Panc1 (cell line): ENCODE measurements around the gene NEK4. TPM values are rescaled to one million over a fixed set of nuclear protein-coding genes. Genes with fewer than 3 reads are reported as not detected.

Source experiments
- ATAC-seq: fragments of 200-7000 bp; cut with Tn5 transposase; 2 replicates; pipeline ENCODE4 v1.9.1; 2020; ENCODE audit warnings: mild to moderate bottlenecking, moderate library complexity
- BruUV-seq: library from RNA; stranded (reverse); fragments of 400-500 nt; replicated peaks from 2 replicates; lab custom pipeline; 2021; lab: Mats Ljungman, UMichigan
- CTCF ChIA-PET: fragments of 300-600 bp; sonication (Branson Sonifier 250); formaldehyde crosslinking; loops from one replicate; lab custom pipeline; 2022; ENCODE audit warnings: antibody characterized with exemption; lab: Charles Lee
- POLR2A ChIA-PET: fragments of 300-600 bp; sonication (Branson Sonifier 250); formaldehyde crosslinking; loops from one replicate; lab custom pipeline; 2022; ENCODE audit warnings: antibody characterized with exemption; lab: Charles Lee
- DNase-seq: peaks from one replicate; pipeline ENCODE4 v3.0.0-alpha.2; 2010; ENCODE audit warnings: low read depth, low spot score
- H3K27ac ChIP-seq: 2 replicates; pipeline ENCODE4 v1.5.1; 2011; ENCODE audit warnings: mild to moderate bottlenecking, low read length, inconsistent platforms
- H3K27me3 ChIP-seq: fragments of 200-500 bp; sonication (Bioruptor generic); 2 replicates; pipeline ENCODE4 v1.6.0; 2014; ENCODE audit warnings: low read length, inconsistent platforms; ENCODE audit not compliant: control insufficient read depth, insufficient read depth
- H3K36me3 ChIP-seq: fragments of 200-500 bp; sonication (Bioruptor generic); 2 replicates; pipeline ENCODE4 v1.5.1; 2014; ENCODE audit warnings: inconsistent platforms, mild to moderate bottlenecking, low read length, moderate library complexity; ENCODE audit not compliant: control insufficient read depth, insufficient read depth
- H3K4me1 ChIP-seq: 2 replicates; pipeline ENCODE4 v1.5.1; 2011; ENCODE audit warnings: inconsistent platforms, mild to moderate bottlenecking, low read length, moderate library complexity; ENCODE audit not compliant: control insufficient read depth, insufficient read depth
- H3K4me3 ChIP-seq, 2 experiments: 2 replicates each; pipeline ENCODE4 v1.5.1; 2011 to 2012; ENCODE audit warnings: low read depth in 2 of 2, low read length in 2 of 2, mild to moderate bottlenecking in 2 of 2, inconsistent platforms in 1 of 2, moderate library complexity in 1 of 2
- H3K9me3 ChIP-seq: fragments of 200-500 bp; sonication (Bioruptor generic); 2 replicates; pipeline ENCODE4 v1.5.1; 2014; ENCODE audit warnings: low read depth, mild to moderate bottlenecking, inconsistent platforms, low read length, moderate library complexity; ENCODE audit not compliant: control insufficient read depth, insufficient read depth
- POLR2AphosphoS5 ChIP-seq: IDR thresholded peaks from 2 replicates; pipeline ENCODE4 v1.6.1; 2012; ENCODE audit warnings: mild to moderate bottlenecking, low read depth, low read length, moderate library complexity
- SIN3A ChIP-seq: IDR thresholded peaks from 2 replicates; pipeline ENCODE4 v1.6.1; 2012; ENCODE audit warnings: low read depth, mild to moderate bottlenecking, low read length, moderate library complexity, borderline replicate concordance; ENCODE audit not compliant: insufficient read depth
- TCF7L2 ChIP-seq: IDR thresholded peaks from 2 replicates; pipeline ENCODE4 v1.6.1; 2011; ENCODE audit warnings: mild to moderate bottlenecking, low read depth, low read length, inconsistent platforms
- in situ Hi-C: cut with HindIII; loops from 2 replicates; pipeline ENCODE4 v1.10.0; 2016; ENCODE audit warnings: low sequenced_read_pairs, low pct_unique_long_range_greater_than_20kb
- intact Hi-C: fragments of 100-400 bp; cut with micrococcal nuclease; formaldehyde crosslinking; loops from one replicate; pipeline ENCODE4 v1.10.0; 2022; ENCODE audit not compliant: unreplicated experiment
- total RNA-seq: library from RNA; stranded (reverse); gene quantifications from one replicate; pipeline ENCODE4 v1.2.1, GENCODE V29; 2021; ENCODE audit not compliant: unreplicated experiment
- TF ChIP-seq, protein P1 (sequence below): fragments of 450-650 bp; IDR thresholded peaks from 2 replicates; pipeline ENCODE4 v1.5.1; 2017; ENCODE audit warnings: mild to moderate bottlenecking
- TF ChIP-seq, protein P2 (sequence below), 2 experiments: IDR thresholded peaks; 2 replicates each; pipeline ENCODE4 v1.6.1; 2011 to 2012; ENCODE audit warnings: low read depth in 2 of 2, control low read depth in 1 of 2, low read length in 1 of 2, mild to moderate bottlenecking in 1 of 2, moderate library complexity in 1 of 2; ENCODE audit not compliant: insufficient read depth in 1 of 2

The NEK4 gene
- total RNA-seq, 1 experiment from 2014 or later, result 22.9 TPM

DNA sequence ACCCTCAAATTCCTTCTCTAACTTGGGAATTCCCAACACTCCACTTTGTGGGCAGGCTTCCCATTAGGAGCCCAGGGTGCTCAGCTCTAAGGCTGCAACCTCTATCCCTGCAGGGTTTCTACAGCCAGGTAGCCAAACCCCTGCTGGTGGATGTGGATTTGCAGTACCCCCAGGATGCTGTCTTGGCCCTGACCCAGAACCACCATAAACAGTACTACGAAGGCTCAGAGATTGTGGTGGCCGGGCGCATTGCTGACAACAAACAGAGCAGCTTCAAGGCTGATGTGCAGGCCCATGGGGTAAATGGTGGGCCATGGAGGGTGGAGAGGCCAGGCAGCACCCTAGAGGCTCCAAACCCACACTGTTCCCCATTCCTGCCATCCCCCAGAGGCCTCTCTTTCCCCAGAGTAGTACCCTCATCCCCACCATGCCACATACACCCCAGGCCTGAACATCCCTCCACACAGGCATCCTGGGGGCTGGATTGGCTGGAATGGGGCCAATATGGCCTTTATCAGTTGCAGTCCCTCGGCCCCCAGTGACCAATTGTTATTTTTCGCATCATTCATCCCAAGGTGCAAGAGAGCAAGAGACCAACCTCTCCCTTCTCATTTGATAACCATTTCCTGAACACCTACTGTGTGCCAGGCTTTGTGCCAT, 14.3 kb upstream of the NEK4 start:
- TF ChIP-seq POLR2AphosphoS5 (no peak), TCF7L2 (no peak), SIN3A (no peak)
- TF ChIP-seq, protein P1, sequence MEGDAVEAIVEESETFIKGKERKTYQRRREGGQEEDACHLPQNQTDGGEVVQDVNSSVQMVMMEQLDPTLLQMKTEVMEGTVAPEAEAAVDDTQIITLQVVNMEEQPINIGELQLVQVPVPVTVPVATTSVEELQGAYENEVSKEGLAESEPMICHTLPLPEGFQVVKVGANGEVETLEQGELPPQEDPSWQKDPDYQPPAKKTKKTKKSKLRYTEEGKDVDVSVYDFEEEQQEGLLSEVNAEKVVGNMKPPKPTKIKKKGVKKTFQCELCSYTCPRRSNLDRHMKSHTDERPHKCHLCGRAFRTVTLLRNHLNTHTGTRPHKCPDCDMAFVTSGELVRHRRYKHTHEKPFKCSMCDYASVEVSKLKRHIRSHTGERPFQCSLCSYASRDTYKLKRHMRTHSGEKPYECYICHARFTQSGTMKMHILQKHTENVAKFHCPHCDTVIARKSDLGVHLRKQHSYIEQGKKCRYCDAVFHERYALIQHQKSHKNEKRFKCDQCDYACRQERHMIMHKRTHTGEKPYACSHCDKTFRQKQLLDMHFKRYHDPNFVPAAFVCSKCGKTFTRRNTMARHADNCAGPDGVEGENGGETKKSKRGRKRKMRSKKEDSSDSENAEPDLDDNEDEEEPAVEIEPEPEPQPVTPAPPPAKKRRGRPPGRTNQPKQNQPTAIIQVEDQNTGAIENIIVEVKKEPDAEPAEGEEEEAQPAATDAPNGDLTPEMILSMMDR, result no peak
- TF ChIP-seq, protein P2, sequence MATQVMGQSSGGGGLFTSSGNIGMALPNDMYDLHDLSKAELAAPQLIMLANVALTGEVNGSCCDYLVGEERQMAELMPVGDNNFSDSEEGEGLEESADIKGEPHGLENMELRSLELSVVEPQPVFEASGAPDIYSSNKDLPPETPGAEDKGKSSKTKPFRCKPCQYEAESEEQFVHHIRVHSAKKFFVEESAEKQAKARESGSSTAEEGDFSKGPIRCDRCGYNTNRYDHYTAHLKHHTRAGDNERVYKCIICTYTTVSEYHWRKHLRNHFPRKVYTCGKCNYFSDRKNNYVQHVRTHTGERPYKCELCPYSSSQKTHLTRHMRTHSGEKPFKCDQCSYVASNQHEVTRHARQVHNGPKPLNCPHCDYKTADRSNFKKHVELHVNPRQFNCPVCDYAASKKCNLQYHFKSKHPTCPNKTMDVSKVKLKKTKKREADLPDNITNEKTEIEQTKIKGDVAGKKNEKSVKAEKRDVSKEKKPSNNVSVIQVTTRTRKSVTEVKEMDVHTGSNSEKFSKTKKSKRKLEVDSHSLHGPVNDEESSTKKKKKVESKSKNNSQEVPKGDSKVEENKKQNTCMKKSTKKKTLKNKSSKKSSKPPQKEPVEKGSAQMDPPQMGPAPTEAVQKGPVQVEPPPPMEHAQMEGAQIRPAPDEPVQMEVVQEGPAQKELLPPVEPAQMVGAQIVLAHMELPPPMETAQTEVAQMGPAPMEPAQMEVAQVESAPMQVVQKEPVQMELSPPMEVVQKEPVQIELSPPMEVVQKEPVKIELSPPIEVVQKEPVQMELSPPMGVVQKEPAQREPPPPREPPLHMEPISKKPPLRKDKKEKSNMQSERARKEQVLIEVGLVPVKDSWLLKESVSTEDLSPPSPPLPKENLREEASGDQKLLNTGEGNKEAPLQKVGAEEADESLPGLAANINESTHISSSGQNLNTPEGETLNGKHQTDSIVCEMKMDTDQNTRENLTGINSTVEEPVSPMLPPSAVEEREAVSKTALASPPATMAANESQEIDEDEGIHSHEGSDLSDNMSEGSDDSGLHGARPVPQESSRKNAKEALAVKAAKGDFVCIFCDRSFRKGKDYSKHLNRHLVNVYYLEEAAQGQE (IDR thresholded peaks at IDR 0.05; ENCODE audit: insufficient read depth in 1 of 2, low read depth in 2 of 2, low read length in 1 of 2), result no peak
- intact Hi-C loops, result no loop called here

DNA sequence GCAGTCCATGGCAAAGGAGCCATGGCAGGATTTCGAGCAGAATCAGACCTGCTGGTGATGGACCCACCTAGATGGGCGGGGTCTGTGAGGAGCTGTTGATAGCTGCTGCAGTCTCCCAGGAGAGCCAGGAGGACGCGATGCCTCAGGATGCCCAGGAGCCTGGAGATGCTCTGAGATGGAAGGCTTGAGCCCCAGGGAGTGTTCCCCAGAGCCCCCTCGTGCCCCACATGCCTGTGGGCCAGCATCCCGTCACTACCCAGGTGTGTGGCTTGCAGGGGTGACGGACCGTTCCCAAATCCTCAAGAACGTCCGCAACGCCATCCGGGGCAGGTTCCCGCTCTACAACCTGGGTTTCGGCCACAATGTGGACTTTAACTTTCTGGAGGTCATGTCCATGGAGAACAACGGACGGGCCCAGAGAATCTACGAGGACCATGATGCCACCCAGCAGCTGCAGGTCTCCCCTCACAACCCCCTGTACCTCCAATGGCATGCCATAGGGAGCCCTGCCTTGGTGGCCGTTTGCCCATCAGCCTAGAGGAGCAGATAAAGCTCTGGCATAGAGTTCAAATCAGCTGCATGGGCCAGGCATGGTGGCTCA, 13.4 kb upstream of the NEK4 start:
- Histone ChIP-seq H3K4me3 (no peak overlapping the region), H3K9me3 (no peaks in the 10 kb centered on the region), H3K27me3 (no peaks in the 10 kb centered on the region; the same call in 1 of the 2 replicates), H3K27ac (no peak overlapping the region), H3K36me3 (no peaks in the 10 kb centered on the region), H3K4me1 (no peaks in the 10 kb centered on the region)
- BruUV-seq, result no TSS peak
- CTCF ChIA-PET, result no interaction called here
- DNase-seq (no peak), ATAC-seq (no peak)
- TF ChIP-seq, protein P2 (IDR thresholded peaks at IDR 0.05; ENCODE audit: insufficient read depth in 1 of 2, low read depth in 2 of 2, low read length in 1 of 2), result no peak
- no peak for TF ChIP-seq TCF7L2
- no peak for TF ChIP-seq SIN3A
- TF ChIP-seq POLR2AphosphoS5, result no peak
- in situ Hi-C loops, result no loop called here
- POLR2A ChIA-PET, result no interaction called here
- intact Hi-C loops, result no loop called here

More for the DNA sequence above, 14.3 kb upstream of the NEK4 start:
- no peaks in the 10 kb centered on the region for H3K9me3 ChIP-seq
- no peaks in the 10 kb centered on the region for H3K36me3 ChIP-seq
- BruUV-seq, result no TSS peak
- no peaks in the 10 kb centered on the region; the same call in 1 of the 2 replicates for H3K27me3 ChIP-seq
- DNase-seq (no peak), ATAC-seq (no peak)
- H3K4me3 ChIP-seq, result no peak overlapping the region
- POLR2A ChIA-PET, result no interaction called here
- CTCF ChIA-PET, result interaction anchor here (0.7 kb wide), 1 partner anchor 66 kb away, joined by 4 read pairs; no protein-coding TSS in a partner anchor
- in situ Hi-C loops, result no loop called here
- H3K27ac ChIP-seq, result no peak overlapping the region
- no peaks in the 10 kb centered on the region for H3K4me1 ChIP-seq
